ENCODE data around the gene NCOA4. TPM values are rescaled to one million over a fixed set of nuclear protein-coding genes. Genes with fewer than 3 reads are reported as not detected.

NCOA4 gene
- total and polyA plus RNA-seq, 9 donors, result 52.8 to 172 (median 89.4) TPM

- Histone ChIP-seq H3K4me3 (no peak overlapping the region), H3K4me1 (ENCODE audit: insufficient read depth) (no peaks in the 10 kb centered on the region), H3K27ac (no peak overlapping the region), H3K36me3 (no peaks in the 10 kb centered on the region), H3K9me3 (no peaks in the 10 kb centered on the region), H3K27me3 (no peaks in the 10 kb centered on the region)
- intact Hi-C loops (cut with DNase I), result no loop called here
- TF ChIP-seq EP300 (IDR thresholded peaks at IDR 0.05) (no peak), POLR2A (IDR thresholded peaks at IDR 0.05) (no peak), CTCF (IDR thresholded peaks at IDR 0.05) (no peak)
- 16 to 31% (median 18%) methylated on average over 2 of the region's 2 CpGs for WGBS, 3 donors
- DNase-seq, result no peak
These were observed 17.7 kb upstream of the NCOA4 start for GRCh38 chr10:46048152-46048551.

GRCh38 chr10:46046261-46046660 lies 15.8 kb upstream of the NCOA4 start, which contains the start of gene MSMB:
Gene MSMB (minus strand): TSS chr10:46046269. CDS start chr10:46046237, 32 bp downstream.
- intact Hi-C loops (cut with DNase I), result no loop called here
- no peak for DNase-seq
- 86 to 89% (median 88%) methylated on average over 7 of the region's 7 CpGs for WGBS, 3 donors

GRCh38 chr10:46042527-46042926 lies 12.1 kb upstream of the NCOA4 start:
- Histone ChIP-seq H3K27ac (no peak overlapping the region), H3K36me3 (no peaks in the 10 kb centered on the region), H3K4me3 (no peak overlapping the region), H3K9me3 (no peaks in the 10 kb centered on the region), H3K27me3 (no peaks in the 10 kb centered on the region), H3K4me1 (ENCODE audit: insufficient read depth) (no peaks in the 10 kb centered on the region)
- 46 to 61% (median 51%) methylated on average over 4 of the region's 4 CpGs for WGBS, 3 donors
- no peak for DNase-seq
- TF ChIP-seq POLR2A (IDR thresholded peaks at IDR 0.05), result no peak
- no peak for TF ChIP-seq CTCF (IDR thresholded peaks at IDR 0.05)
- TF ChIP-seq EP300 (IDR thresholded peaks at IDR 0.05), result no peak
- intact Hi-C loops (cut with DNase I), result no loop called here

More at GRCh38 chr10:46046261-46046660, 15.8 kb upstream of the NCOA4 start, which contains the start of gene MSMB:
- no peaks in the 10 kb centered on the region for H3K4me1 ChIP-seq (ENCODE audit: insufficient read depth)
- no peak for TF ChIP-seq CTCF (IDR thresholded peaks at IDR 0.05)
- no peak for TF ChIP-seq POLR2A (IDR thresholded peaks at IDR 0.05)
- TF ChIP-seq EP300 (IDR thresholded peaks at IDR 0.05), result no peak
- no peak within 1 kb of the TSS for H3K4me3 ChIP-seq
- no peaks in the 10 kb centered on the region for H3K9me3 ChIP-seq
- H3K27ac ChIP-seq, result no peak within 1 kb of the TSS
- no peaks in the 10 kb centered on the region for H3K36me3 ChIP-seq
- no peaks in the 10 kb centered on the region for H3K27me3 ChIP-seq

GRCh38 chr10:46040004-46040403 lies 9.6 kb upstream of the NCOA4 start:
- Histone ChIP-seq H3K4me1 (ENCODE audit: insufficient read depth) (no peaks in the 10 kb centered on the region), H3K4me3 (no peak overlapping the region), H3K9me3 (no peaks in the 10 kb centered on the region), H3K27me3 (no peaks in the 10 kb centered on the region), H3K27ac (no peak overlapping the region), H3K36me3 (no peaks in the 10 kb centered on the region)
- WGBS, 3 donors, result 79 to 86% (median 84%) methylated on average over 3 of the region's 3 CpGs
- TF ChIP-seq CTCF (IDR thresholded peaks at IDR 0.05), result no peak
- no peak for TF ChIP-seq EP300 (IDR thresholded peaks at IDR 0.05)
- TF ChIP-seq POLR2A (IDR thresholded peaks at IDR 0.05), result no peak
- no peak for DNase-seq
- intact Hi-C loops (cut with DNase I), result no loop called here

Measured in ovary (tissue), 9 donors.